GM18519 (cell line): ENCODE data around the gene ANTKMT.
"Not testable (repeated sequence)": the region's sequence is repeated elsewhere in the genome, so short reads cannot be mapped to it uniquely, and the experiment has no call there.

Experiments
- ATAC-seq: cut with Tn5 transposase; IDR thresholded peaks from one replicate; pipeline ENCODE4 v1.9.1; 2021; ENCODE audit warnings: mild to moderate bottlenecking, moderate library complexity; ENCODE audit not compliant: unreplicated experiment, low FRiP score

The ANTKMT gene

DNA sequence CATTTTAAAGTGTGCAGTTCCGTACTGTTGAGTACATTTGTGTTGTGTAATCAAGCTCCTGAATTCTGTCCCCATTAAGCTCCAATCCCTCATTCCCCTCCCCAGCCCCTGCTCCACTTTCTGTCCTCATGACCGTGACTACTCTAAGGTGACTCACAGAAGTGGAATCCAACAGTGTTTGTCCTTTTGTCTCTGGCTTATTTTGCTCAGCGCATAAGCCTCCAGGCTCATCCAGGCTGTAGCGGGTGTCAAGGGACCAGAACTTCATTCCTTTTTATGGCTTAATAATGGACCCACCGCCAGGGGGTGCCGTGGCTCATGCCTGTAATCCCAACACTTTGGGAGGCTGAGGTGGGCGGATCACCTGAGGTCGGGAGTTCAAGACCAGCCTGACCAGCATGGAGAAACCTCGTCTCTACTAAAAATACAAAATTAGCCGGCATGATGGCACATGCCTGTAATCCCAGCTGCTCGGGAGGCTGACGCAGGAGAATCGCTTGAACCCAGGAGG lies 8.2 kb upstream of the ANTKMT start:
- not testable (repeated sequence) for ATAC-seq

DNA sequence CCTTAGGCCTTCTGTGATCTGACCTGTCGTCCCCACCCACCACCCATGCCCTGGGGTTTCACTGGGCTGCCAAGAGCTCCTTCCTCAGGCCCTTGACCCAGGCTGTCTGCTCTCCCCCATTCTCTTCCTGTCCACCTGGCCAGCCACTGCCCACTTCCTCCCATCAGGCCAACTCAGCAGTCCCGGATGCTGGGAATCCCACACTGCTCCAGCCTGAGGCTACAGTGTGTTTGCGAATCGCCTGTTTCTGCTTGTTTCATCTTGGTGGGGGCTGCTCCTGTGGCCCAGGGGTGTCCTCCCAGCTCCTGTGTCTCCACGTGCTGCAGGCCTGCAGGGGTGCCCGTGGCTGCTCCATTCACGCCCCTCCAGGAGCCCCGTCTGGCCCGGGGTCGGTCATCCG lies 6.9 kb upstream of the ANTKMT start:
- ATAC-seq: no peak

DNA sequence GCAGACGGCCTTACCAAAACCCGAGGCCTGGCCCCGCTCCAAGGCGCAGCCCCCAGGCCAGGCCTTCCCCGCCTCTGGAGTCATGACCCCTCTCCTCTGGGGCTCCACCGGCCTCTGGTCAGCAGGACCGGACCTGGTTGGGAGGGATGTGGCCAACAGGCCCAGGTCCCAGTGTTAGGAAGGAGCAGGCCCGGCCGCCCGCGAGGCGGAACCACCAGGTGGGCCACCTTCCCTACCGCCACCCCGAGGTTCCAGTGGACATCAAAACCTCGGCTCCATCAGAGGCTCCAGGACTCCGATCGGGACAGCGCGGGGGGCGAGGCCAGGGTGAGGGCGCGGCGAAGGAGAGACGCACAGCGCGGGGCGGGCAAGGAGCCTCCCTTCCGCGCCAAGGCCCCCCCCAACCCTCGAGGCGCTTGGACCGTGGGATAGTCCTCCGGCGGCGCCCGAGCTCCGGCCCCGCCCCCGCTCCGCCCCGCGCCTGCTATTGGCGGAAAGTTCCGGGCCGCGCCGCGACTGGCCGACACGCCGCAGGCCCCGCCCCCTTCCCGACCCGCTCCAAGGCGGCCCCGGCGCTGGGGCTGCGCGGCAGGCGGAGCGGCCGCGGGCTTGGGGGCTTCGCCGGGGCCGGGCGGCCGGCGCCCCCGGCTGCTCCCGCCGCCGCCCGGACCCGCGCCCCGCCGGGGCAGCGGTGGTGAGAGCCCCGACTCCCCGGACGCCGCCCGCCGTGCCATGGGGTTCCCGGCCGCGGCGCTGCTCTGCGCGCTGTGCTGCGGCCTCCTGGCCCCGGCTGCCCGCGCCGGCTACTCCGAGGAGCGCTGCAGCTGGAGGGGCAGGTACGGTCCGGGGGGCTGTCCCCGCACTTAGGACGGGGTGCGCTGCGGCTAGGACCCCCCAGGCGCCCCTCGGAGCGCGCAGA lies 6.1 kb upstream of the ANTKMT start, which contains the start of gene METRN:
Gene METRN, plus strand, starts transcription at position 561 of the 919 bp plus-strand sequence. Its CDS starts 172 bp downstream, at position 733.
- no peak for ATAC-seq

DNA sequence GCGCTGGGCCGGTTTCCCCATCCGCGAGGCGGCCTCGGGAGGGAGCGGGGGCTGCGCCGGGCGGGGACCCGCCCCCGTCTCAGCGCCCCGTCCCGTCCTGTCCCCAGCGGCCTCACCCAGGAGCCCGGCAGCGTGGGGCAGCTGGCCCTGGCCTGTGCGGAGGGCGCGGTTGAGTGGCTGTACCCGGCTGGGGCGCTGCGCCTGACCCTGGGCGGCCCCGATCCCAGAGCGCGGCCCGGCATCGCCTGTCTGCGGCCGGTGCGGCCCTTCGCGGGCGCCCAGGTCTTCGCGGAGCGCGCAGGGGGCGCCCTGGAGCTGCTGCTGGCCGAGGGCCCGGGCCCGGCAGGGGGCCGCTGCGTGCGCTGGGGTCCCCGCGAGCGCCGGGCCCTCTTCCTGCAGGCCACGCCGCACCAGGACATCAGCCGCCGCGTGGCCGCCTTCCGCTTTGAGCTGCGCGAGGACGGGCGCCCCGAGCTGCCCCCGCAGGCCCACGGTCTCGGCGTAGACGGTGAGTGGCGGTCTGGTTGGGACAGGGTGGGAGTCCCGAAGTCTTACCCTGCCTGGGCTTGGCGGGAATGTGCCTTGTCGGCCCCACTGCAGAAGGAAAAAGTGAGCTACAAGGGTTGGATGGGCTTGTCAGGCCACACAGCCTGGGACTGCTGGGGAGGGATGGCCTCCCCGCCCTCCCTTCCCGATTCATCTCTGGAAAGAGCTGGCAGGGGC lies 5.3 kb upstream of the ANTKMT start:
- no peak for ATAC-seq

DNA sequence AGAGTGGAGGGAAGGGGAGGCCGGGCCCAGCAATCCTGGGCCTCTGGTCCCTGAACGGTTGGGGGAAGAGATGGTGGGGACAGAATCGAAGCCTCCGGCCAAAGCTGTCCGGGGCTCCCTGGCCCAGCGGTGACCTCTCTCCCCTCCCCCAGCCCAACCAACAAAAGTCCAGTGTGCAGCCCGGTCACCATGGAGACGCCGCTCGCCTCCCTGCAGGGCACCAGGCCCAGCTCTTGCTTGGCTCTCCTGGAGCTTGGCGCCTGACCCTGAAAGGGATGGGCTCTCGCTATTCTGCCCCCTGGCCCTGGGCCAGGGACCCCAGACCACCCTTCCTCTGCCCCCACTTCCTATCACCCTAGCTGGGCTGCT lies 4.8 kb upstream of the ANTKMT start:
- ATAC-seq: no peak

DNA sequence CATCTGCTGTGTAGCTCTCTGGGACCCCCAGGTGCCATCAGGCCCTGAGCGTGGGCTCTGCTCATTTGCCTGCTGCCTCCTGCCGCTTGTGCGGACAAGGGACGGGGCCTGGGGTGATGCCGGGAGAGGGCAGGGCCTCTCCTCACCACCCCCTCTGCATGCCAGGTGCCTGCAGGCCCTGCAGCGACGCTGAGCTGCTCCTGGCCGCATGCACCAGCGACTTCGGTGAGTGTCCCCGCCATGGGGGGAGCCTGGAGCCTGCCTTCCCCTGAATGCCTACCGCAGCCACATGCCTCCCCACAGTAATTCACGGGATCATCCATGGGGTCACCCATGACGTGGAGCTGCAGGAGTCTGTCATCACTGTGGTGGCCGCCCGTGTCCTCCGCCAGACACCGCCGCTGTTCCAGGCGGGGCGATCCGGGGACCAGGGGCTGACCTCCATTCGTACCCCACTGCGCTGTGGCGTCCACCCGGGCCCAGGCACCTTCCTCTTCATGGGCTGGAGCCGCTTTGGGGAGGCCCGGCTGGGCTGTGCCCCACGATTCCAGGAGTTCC lies 4.1 kb upstream of the ANTKMT start:
- ATAC-seq: no peak

DNA sequence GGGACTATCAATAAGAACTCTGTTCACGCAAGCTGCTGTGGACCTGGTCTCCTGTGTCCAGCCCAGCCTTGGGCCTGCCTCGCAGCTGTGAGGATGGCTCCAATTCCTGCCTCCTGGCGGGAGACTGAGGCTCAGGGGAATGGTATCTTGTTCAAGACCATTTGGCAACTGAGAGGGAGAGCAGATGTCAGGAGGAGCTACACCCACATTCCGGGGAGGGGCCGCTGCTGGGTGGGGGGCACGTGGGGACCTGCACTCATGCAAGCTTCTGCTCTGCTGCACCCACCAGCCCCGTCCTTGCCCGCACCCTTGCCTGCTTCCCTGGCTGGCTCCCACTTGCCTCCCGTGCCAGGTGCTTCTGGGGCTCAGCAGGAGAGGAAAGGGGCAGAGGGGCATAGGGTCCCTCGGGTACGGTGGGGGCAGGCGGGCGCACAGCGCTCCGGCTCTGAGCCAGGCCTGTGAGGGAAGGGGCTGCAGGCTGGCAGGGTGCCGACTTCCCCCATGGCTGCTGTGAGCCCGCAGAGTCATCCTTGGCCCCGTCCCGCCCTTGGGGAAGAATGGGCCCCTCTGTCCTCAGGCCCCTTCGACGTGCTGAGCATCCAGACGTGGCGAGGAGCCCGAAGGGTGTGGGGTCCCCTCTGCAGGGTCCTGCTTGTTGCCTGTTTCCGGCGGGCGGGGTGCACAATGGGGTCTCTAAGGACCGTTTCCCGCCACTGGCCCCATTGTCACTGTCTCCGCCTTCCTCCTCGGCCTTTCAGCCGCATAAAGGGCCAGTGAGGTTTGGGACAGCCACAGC lies 3.3 kb upstream of the ANTKMT start:
- ATAC-seq: no peak

DNA sequence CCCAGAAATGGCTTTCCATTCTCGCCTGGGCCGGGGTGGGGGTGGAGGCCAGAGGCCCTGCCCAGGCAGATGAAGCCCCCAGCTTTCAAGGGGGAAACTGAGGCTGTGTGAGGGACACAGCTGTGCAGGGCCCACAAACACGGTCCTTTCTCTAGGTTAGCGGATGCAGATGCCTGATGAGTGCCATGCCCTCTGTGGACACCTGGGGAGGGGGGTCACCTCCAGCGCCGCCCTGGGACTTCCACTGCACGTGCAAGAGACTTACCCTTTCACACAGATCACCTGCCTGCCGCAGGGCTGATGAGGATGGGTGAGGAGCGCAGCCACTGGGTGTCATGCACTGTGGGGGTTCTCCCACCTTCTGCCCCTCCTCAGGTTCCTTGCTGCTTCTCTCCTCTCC lies 2.6 kb upstream of the ANTKMT start:
- no peak for ATAC-seq

DNA sequence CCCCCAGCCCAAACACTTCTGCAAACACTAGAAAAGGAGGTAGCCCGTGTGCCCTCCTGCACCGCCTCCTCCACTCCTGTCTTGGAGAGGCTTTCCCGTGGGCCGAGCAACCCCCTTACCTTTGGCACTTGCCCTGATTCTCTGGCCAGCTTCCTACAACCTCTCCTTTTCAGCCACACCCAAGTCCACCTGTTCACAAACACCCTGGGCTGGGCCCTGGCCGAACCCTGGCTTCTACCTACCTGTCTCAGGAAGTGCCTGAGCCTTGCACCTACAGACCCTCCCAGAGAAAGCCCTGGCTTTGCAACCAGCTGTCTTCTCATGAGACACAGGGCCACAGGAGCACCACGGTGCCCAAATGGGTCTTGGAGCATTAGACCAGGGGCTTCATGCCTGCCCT lies 2.0 kb upstream of the ANTKMT start:
- no peak for ATAC-seq

DNA sequence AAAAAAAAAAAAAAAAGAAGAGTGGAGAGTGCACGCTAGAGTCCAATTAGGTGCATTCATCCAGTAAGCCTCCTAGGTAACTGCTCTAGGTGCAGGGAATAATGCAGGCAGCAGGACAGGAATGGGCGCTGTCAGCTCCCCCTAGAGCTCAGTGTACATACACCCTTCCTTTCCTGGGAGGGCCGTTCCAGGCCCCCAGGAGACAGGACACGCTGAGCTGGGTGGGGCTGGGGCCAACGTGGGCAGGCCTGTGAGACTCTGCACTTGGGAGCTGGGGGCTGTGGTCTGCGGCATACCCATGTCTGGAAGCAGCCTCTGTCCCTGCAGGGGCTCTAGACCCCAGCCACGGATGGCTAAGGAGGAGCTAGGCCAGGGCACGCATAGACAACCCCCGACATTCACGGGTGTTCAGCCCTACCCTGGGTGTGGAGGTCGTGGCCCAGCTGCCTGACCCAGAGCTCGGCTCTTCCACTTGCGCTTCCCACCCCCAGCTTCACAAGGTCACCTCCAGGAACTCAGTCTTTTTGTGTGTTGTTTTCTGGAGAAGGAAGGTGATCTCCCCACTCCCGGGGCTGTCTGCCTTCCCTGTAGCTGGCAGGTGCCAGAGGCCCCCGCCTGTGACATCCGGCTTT lies 1.0 kb upstream of the ANTKMT start:
- no peak for ATAC-seq

DNA sequence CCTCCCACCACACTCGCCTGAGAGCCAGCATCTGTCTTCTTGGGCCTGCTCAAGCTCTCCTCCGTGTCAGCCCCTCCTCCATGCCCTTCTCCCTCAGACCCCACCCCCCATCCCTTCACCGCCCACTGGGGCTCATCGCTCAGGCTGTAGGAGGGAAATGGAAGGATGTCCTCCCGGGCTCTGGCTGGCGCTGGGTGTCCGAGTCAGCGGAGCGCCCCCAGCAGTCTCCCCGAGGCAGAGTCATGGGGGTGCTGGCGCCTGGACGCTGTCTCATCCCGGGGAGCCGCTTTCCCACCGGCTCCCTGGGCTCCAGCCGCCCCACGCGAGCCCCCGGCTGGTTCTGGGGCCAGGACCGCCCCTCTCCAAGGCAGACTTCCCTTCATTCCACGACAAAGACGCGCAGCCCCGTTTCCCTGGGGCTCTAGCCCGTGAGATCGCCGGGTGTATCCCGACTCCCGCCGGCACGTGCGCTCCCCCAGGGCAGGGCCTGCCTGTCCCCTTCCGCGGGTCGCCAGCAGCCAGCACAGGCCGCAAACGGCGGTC lies 428 bp upstream of the ANTKMT start:
- ATAC-seq: no peak

DNA sequence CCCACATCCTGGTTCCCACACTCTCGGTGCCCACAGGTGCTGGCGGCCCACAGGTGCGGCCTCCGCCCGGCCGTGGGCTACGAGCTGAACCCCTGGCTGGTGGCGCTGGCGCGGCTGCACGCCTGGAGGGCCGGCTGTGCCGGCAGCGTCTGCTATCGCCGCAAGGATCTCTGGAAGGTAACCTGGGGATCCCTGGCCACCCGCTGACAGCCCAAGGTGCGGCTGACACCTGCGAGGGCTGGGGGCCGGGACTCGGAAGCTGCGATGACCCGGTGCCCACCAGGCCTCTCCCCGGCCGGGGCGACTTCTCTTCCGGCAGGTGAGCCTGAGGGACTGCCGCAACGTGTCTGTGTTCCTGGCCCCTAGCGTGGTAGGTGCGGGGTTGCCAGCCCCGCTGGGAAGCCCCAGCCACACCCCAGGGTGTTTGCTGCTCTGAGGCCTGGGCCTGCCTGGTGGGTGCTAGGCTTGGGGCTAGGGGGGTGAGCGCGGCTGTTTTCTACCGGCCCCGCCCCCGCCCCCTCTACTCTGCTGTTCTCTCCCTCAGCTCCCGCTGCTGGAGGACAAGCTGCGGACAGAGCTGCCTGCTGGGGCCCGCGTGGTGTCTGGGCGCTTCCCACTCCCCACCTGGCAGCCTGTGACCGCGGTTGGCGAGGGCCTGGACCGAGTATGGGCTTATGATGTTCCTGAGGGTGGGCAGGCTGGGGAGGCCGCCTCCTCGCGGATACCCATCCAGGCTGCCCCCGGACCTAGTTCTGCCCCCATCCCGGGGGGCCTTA lies 1.0 kb downstream of the ANTKMT start:
- no peak for ATAC-seq

DNA sequence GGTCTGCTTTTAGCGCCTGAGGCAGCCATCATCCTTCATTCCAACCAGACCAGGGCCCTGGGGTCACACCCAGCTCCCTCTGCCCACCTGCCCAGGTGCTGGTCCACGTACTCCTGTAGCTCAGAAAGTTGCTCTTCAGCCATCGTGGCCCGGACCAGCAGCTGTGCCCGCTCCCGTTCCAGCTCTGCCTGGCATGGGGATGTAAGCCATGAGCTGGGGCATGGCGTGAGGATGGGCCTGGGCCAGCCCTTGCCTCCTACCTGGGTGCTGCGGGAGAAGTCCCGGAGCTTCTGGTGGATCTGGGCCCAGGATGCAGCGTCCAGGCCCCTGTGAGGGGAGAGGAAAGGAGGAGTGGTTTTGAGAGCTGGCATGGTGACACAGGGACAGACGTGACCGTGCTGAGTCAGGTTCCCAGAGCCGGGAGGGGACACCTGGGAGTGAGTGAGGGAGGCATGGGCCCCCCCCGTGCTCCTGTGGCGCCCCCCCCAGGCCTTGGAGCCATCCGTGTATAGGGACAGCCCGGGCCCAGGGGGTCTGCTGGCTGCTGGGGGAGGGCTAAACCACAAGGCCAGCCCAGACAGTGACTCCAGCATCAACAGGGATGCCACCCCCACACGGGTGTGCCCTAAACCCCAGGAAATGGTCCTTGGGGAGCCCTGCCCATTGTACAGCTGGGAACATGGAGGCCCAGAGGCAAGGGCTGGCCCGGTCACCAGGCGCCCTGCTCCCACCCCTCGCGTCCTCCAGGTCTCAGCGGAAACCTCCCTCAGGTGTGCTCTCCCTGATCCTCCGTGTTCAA lies 2.1 kb downstream of the ANTKMT start:
- ATAC-seq: no peak

DNA sequence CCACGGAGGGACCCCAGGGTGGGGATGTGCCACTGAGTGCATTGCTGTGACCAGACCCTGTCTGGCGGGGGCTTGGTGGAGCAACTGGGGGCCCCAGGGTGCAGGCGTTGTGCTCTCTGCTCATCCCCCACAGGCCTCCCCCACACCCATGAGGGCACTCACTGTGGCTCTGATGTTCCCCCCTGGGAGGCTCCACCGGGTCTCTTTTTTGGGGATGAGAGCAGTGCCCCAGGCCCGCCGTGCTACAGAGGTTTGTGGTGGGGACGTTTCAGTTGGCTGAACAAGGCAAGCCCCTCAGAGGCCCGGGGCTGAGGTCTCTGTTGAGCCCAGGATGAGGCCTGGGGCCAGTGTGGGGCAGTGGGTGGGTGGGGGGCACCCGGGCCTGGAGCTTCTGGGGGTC lies 2.7 kb downstream of the ANTKMT start:
- no peak for ATAC-seq

DNA sequence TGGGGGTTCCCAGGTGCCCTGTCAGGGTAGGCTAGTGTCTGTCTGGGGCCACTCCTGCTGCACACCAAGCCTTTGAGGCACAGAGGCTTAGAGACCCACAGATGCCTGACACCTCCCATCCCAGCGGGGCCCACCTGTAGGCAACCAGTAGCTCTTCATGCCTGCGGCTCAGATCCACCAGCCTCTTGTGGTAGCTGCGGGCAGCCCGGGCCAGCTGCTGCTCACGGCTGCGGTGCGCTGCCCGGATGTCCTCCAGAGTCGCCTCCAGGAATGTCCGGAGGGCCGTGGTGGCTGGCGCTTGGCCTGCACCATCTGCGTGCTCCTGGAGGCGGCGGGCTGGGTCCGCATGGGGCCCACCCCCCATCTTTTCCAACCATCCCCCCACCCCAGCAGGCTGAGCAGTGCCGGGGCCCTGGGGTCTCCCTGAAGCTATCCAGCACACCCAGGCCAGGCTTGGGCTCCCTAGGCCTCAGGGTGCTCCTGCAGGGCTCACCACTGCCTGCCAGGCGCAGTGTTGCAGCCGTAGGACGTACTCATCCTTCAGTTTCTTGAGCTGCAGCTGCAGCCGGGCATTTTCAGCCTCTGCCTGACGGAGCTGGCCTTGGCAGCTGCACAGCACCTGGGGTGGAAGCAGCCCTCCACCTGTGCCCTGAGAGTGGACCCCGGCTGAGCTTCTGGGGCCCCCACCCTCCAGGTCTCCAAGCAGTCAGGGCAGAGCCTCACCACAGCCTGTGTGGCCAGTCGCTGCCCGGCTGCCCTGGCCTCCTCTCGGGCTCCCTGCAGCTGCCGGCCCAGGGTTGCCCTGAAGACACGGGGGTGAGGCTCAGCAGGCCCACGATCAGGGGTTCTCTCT lies 3.5 kb downstream of the ANTKMT start:
- no peak for ATAC-seq

DNA sequence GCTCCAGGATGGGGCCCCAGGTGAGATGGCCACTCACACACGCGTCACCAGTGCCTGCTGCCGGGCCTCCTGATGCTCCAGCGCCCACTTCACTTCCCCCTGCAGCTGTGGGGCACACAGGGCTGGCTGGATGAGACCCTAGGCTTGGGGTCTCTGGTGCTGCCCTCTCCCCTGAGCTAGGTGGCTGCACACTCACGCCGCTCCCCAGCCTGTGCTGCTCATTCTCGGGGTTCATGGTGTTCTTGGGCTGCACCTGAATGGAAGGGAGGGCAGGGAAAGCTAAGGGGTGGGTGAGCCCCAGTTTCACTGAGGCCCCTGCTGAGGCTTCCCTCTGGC lies 4.1 kb downstream of the ANTKMT start:
- ATAC-seq: no peak

DNA sequence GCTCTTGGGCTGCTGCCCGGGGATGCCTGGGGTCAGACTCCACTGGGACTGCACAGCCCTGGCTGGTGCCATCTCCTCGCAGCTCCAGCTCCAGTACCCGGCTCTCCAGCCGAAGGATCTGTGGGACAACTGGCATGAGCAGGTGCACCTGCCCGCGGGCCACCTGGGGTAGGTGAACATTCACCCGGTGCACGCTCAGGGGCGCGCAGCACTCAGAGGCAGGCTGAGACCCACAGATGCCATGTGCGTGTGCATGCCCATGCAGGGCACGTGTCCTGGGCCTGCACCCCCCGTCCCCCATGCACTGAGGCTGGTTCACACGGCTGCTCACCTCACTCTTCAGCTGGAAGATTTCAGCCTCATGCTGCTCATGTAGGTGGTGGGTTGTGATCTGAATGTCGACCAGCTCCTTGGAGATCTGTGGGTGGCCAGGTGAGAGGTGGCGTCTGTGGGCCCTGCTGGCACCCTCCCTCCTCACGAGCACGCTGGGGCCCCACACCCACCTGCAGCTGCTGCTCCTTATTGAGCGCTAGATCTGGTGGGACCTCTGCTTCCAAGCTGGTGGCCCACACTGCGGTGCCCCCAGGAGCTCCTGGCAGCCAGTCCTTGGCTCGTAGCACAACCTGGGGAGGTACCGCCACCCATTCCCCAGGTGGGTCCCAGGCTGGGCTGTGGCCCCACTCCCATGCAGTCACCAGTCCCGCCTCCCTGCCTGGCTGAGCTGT lies 4.7 kb downstream of the ANTKMT start:
- ATAC-seq: no peak
